ENCODE measurements around the gene RUNX1.

- TF ChIP-seq MYNN (CRISPR knock-in tag; IDR thresholded peaks at IDR 0.05; ENCODE audit: low read depth) (no peak), CTCF (CRISPR knock-in tag; IDR thresholded peaks at IDR 0.05) (no peak), ZBTB33 (CRISPR knock-in tag; IDR thresholded peaks at IDR 0.05) (no peak), TBP (CRISPR knock-in tag; IDR thresholded peaks at IDR 0.05) (no peak), NR2C2 (CRISPR knock-in tag; IDR thresholded peaks at IDR 0.05; ENCODE audit: borderline replicate concordance) (no peak), RXRA (CRISPR knock-in tag; IDR thresholded peaks at IDR 0.05) (no peak), JUN (CRISPR knock-in tag; IDR thresholded peaks at IDR 0.05) (no peak), TRIM22 (IDR thresholded peaks at IDR 0.05) (no peak), ZNF709 (CRISPR knock-in tag; IDR thresholded peaks at IDR 0.05) (no peak), FOXJ3 (CRISPR knock-in tag; IDR thresholded peaks at IDR 0.05; ENCODE audit: borderline replicate concordance) (no peak), SUZ12 (IDR thresholded peaks at IDR 0.05; ENCODE audit: low read depth, low read length) (no peak), ELF1 (CRISPR knock-in tag; IDR thresholded peaks at IDR 0.05) (no peak), ZNF367 (CRISPR knock-in tag; IDR thresholded peaks at IDR 0.05; ENCODE audit: borderline replicate concordance) (no peak)
Observed at GRCh38 chr21:34942911-34943310, 106.2 kb downstream of the RUNX1 start.

All from HepG2 (cell line).